Ecto neural progenitor cell (in vitro differentiated cells): Measurements from ENCODE around the gene PFKFB2.
"Not testable (repeated sequence)": the region's sequence is repeated elsewhere in the genome, so short reads cannot be mapped to it uniquely, and the experiment has no call there.

ENCODE experiments used
- DNase-seq: peaks from one replicate; pipeline ENCODE4 v3.0.0-alpha.2; 2018; ENCODE audit warnings: low spot score

The PFKFB2 gene

DNA sequence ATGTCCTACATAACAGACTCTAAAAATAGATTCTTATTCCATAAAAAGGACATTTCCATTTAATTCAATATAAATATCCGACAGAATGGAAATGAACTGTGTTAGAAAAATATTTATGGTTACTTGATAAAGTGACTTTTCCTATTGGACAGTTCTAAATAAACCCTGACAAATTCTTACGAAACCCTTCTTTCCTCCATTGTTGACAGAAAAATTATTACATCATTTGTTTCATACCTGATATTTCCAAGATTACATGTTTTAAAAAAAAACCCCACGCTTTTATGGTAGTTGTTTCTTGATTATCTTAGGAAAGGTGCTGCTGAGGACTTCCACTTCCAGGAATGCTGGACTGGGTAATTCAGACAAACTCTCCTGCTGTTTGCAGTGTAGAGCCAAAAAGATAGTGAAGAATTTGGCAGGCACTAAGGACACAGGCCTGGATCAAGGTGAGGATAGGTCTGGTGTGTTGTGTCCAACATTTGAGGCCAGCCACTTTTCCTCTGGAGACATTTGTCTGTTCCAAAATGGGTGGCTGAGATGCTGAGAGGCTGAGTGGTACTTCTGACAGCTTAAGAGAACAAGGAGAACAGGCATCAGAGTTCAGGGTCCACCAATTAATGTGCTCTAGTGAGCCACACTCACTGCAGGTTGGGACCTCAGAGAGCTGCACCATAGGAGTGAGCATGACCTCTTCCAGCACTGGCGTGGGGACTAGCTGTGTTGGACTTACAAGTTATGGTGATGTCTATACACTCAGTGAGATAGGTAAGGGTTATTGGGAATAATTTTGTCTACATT is 13.5 kb upstream of the PFKFB2 start:
- no peak for DNase-seq

DNA sequence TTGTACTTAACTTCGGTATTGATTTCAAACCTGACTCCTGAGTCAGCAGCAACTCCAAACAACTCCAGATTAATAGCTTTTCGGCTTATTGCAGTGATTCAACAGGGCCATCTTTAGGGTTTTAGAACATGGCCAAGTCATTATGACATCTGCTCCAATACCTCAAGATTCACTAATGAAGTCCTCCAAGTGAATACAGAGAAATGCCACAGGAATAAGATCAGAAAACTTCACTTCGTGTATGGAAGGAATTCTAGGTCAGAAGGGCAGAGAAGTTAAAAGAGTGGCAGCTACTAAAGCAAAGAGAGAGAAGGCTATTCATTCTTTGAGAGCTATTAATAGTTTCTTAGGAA is 12.9 kb upstream of the PFKFB2 start:
- DNase-seq = no peak

DNA sequence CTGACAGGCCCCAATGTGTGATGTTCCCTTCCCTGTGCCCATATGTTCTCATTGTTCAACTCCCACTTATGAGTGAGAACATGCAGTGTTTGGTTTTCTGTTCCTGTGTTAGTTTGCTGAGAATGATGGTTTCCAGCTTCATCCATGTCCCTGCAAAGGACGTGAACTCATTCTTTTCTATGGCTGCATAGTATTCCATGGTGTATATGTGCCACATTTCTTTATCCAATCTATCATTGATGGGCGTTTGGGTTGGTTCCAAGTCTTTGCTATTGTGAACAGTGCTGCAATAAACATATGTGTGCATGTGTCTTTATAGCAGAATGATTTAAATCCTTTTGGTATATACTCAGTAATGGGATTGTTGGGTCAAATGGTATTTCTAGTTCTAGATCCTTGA is 11.7 kb upstream of the PFKFB2 start:
- DNase-seq = not testable (repeated sequence)

DNA sequence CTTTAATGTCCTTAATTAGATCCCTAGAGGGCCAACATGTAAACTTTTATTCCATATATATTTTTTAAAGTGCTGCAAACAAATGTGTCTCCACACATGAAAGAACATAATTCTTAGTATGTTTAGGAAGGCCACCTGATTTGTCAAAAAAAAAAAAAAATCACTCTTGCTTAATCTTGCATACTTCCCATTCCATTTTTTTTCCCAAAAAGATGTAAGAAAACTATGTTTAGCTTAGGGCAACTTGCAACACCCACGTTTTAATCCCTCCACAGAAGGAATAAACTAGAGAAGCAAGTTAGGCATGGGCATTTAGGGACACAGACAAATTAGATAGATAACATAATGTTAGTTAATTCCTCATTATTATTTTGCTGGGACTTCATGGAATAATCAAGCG is 7.6 kb upstream of the PFKFB2 start:
- no peak for DNase-seq

DNA sequence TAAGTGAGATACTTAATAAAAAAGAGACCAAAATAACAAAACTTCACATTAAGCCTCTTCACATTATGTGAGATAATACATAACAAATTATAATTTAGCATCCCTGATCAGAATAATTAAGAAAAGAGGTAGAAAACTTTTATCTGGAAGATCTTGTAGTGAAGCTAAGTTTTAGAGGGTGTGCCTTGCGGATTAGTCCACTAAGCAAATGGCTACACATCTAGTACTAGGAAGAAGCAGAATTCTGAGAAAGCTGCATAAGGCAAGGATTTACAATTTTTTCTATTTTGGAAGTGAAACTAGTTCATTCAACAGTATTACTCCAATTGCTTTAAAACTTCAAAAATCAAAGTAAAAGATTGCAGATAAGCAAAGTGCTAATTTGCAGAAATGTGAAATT is 5.6 kb upstream of the PFKFB2 start:
- DNase-seq = no peak

DNA sequence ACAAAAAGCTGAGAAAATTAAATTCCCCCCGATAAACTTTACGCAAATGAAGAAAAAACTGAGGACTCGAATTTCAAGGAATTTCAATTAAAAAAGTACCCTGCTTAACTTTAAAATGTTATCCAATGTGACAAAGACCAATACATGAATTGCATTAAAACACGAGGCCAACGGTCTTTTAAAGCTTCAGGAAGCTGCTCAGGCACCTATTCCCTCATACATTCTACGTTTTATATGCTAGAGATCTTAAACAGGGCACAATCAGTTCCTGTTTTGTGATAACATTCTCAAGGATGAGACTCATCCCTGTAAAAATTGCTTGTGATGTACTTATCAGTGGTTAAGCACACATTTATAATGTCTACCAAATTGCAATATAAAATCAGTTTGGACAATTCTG is 5.0 kb upstream of the PFKFB2 start:
- DNase-seq = no peak

DNA sequence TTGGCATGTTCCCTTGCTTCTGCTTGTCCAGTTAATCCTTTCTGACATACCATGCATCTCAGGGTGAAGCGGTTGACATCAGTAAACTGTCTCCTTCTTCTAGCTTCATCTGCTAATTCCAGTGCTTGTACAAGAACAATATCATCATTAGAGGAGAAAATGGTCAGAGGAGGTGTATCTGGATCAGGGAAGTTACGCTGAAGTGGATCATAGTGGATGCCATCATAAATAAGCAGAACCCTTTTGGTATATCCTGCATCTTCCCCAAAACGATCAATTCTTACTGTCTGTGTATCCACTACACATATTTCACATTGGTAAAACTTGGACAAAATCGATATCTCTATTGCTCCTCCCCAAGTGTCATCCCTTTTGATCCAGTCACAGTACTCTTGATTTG is 4.0 kb upstream of the PFKFB2 start:
- no peak for DNase-seq

DNA sequence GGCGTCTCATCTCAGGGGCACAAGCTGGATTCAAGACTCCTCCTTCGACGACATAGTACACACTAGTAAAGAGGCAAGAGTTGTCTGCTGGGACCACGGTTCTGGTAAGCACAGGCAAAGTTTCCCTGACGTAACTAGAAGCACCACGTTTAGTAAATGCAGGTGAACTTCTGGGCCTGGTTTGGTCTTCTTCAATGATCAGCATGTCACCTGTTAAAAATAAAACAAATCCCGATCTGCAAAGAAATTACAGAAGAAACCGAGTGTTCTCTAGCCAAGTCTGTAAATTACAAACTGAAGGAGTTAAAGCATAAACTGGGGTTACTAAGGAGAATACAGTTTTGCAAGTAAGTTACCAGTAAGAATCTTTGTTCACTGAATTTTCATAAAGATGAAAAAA is 3.6 kb upstream of the PFKFB2 start:
- DNase-seq = no peak

DNA sequence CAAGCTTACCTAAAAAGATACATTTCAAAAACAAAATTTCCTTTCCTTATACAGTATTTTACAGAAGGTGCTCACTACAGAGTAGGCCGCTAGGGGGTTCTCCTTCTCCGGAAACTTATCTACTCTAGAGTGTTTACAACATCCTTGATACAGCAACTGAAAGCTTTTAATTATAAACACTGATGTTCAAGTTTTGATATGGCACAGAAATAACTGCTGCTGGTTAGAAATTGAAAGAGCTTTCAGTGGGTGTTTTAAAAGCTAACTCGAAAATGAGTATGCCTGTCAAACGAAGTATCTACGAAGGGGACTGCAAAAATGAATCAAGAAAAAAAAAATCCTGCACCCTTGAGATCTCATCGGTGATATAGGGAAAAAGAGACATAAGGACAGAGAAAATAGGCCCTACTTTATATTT is 3.1 kb upstream of the PFKFB2 start:
- no peak for DNase-seq

DNA sequence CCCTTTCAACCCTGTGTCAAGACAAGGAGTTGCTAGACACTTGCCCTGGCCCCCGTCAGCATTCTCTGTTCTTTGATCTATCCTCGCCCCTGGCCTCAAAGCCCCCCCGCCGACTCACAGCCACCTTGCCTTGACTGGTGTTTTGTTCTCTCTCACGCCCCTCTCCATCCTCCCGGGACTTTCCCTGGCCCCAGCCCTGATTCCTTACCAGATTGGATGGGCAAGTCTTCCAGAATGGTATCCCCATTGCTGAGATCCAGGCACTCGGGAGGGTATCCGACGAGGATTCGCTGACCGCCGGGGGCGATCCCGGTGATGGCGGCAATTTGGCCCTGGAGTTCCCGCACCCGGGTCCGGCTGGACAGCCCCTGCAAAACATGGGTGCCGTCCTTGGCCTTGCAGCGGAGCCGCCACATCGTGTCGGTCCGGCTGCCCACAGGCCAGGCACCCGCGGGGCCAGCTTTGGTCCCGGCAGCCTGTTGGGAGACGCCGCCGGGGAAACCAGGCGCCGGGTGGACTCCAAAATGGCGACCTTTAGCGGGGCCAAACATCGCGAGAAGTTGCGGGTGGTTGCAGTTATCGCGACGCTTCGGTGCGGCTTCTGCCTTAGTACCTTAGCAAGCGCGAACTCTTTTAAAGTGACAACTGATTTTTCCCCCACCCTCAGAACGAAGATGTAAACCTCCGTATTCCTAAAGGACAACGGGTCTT is 2.4 kb upstream of the PFKFB2 start:
- DNase-seq = peak; percentile 92

DNA sequence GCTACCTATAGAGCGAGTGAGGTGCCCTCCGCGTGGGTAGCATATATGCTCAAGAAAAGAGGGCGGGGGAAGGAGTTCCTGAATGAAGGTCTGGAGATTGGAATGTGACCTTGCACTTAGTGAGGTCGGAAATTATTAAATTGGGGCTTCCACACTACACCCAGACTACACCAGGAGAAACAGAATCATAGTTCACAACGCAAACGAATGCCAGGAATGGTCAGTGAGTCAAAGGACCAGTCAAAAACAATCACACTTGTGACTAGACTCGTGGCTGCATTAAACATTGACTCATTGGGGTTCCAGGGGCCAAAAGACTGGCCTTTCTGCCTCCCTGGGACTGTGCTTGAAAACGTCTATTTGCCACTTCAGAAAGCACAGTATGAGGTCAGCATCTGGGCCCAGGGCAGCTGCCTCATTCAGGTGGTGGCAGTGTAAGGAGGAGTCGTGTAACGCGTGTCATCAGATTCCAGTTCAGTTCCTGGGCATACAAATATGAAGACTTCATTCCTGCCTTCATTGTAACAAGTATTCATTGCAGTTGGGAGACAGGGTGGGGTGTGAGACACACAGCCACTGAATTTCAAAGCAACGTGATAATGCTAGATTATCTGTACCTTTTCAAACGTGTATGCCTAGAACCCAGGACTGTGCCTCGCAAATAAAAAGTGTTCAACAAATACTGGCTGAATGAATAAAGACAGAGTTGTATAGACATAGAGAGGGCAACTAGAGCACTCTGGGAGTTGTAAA is 1.7 kb upstream of the PFKFB2 start, which contains the start of gene YOD1:
YOD1 (minus strand) TSS at position 18 of the 753 bp plus-strand sequence. CDS start 178 bp downstream, outside the sequence.
- no peak for DNase-seq

DNA sequence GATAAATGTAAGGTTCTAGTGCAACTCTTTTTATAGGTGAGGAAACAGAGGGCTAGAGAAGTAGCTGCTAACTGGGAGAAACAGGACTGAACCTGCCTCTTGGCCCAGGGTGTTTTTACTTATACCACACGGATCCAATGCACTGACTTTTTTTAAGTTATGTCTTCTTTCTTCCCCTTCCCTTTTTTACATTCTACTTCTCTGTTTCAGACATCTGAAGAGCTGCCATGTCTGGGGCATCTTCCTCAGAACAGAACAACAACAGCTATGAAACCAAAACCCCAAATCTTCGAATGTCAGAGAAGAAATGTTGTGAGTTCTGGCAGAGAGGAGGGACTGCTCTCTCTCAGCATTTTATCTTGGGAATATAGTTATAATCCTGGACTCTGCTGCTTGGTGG is 1.4 kb downstream of the PFKFB2 start:
- DNase-seq = no peak

DNA sequence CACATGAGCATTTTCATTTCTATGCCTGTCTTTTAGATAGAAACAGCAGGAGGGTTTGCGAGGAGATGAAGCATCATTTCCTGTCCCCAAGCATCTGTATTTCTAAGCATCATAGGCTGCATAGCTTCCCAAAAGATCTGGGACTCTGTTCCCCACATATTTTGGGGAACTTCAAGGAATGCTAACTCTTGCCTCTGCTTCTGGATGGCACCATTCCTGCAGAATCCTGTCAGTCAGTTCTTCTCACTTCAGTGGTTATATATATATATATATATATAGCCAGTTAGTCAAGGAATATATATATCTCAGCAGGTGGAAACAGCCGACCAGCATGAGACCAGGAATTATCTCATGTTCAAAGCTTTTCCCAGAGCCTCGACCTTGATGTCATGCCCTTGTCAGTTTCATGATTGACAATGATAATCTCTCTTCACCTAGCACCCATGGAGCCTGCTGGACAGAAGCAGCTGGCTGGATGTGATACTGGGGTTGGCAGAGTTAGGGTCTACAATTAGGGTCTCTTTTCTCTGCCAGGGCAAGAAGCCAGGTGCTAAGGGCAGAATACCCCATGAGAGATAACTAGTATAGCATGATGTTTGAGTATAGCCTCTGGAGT is 2.4 kb downstream of the PFKFB2 start:
- DNase-seq = no peak

DNA sequence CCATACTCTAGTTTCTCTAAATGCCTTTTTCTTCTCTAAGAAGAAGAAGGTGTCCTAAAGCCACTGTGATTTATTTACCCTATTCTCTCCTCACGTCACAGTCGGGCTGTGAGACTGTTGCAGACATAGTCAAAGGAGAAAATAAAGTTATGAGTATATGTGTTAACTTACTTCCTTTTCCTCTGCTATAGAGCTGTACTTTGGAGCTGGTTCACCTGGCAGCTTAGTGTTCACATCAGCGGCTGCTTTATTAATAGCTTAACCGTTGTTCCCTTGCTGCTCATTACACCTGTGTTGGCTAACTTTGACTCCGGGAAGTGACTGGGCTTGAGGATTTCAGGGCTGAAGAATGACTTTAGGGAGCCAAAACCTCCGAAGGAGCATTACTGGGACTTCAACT is 3.6 kb downstream of the PFKFB2 start:
- DNase-seq = no peak

DNA sequence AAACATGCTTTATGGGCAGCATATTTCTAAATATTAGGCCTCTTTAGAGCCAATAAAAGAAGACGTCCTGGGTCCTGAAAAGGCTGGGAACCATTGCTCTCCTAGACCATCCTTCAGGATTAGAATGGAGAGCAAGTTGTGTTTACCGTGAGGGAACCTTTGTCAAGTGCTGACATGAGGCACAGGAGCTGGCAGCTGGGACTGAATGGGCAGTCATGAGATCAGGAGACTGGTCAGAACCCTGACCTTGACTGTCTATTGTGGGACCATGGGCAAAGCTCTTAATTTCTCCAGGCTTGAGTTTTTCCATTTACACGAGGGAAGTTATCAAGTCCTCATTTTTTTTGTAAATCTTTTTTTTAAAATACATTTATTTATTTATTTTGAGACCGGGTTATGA is 5.2 kb downstream of the PFKFB2 start:
- DNase-seq = no peak

DNA sequence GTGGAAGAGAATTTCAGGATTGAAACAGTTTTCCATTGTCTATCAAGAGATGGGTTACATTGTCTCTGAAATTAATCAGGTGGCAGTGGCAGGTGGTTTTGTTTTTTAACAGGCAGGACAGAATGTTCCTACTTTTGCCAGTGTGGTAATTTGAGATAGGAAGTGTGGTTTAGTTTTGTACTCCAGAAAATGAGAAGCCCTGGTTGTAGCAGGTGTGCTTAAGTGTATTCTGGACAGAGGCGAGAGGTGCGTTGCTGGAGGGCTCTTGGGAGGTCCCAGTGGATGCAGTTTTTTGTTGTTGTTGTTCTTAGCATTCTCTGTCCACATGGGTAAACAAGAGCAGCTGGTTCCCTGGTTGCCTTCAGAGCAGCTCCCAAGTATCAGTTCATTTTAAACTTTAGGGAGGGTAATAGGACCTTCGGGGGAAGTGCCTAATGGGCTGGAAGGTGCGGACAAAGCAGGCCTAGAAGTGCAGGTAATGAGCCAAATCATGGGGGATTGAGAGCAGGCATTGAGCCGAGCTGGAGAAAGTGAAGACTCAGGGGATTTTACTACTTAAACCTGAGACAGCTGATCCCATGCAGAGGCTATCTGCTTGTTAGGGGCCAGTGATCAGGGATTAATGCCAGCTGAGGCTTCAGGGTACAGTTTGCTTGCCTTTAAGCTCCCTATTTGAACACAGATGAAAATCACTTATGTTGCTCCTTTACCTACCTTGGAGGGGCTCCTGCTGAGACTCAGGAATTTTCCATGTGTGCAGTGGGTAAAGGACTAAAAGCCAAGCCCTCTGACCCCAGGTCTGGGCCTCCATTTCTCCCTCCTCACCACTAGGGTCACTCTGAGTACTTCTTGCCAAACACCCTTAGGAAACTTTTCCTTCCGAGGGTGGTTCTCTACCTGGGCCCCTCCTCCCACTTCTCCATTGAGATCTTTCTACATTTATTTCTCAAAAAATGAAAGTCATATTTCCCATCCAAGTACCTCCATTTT is 6.1 kb downstream of the PFKFB2 start:
- DNase-seq = no peak

DNA sequence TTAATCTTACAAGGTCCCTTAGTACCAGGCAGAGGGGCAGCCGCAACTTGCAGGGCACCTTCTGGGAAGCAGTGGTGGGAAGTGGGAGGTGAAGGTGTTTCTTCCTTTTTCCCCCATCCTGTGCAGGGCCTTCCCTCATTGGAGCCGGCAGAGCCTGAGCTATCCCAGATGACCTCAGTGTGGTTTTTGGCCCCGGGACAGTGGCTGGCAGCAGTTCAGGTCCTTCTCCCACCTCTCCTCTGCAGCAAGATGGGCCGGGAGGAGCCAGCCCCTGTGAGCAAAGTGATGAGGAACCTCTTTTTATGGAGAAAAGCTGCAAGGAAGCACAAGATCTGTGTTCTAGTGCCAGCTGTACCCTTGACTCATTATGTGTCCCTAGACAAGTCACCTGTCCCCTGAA is 6.8 kb downstream of the PFKFB2 start:
- DNase-seq = no peak

DNA sequence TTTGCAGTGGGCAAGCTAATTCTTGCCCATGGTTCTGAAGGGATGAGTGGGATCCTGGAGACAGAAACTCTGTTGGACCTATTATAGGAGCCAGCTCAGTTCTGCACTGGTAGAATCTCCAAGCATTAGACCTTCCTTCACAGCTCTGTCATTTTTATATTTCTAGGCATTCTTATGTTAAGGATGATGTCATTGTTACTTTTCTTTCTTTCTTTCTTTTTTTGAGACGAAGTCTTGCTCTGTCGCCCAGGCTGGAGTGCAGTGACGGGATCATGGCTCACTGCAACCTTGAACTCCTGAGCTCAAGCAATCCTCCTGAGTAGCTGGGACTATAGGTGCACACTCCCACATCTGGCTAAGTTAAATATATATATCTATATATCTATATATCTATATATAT is 7.5 kb downstream of the PFKFB2 start:
- DNase-seq = no peak

DNA sequence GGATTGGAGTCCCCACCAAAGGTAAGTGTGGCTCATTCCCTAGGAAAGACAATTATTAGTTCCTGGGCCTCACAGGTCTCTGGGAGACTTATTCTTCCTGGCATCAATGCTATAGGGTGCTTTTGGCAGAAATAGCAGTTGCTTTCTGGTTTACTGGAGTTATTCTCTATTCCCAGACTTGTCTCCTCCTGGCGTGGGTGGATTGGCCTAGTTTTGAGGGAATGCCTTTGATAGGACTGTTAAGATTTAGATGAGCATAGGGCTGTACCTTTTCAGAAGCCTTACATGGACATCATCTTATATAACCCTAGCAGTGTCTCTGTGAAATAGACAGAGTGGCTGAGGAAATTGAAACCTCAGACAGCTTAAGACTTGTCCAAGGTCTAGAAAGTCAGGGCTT is 9.0 kb downstream of the PFKFB2 start:
- DNase-seq = no peak

DNA sequence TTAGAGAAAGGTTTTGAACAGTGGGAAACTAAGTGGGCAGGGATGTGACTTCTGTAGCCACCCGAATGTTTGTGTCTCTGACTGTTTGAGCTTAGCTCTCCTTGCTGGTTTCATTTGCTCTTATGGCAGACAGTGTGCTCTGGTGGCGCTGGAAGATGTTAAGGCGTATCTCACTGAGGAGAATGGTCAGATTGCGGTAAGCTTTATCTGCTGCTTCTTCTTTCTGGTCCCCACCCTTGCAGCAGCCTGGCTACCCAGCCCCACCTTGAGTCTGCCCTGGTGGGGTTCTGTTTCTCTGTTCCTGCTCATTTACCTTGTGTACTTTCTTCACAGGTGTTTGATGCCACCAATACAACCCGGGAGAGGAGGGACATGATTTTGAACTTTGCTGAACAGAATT is 9.9 kb downstream of the PFKFB2 start:
- no peak for DNase-seq

DNA sequence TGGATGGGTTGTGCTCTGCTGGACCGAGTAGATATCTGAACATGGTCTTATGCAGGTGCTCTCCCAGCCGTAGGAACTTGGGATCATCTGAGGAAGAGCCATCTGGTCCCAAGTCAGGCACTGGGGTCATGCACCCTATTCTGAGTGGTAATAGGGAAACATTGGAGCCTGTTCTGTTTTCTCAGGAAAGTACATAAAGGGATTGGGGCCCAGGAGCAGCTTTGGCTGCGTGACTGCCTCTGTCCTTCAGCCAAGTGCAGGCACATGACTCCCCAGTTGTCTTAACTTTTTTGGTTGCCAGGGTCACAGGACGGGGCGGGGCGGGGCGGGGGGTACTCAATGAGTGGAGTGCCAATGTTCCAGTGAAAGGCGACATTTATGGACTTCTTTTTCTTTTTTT is 11.5 kb downstream of the PFKFB2 start:
- no peak for DNase-seq
